HEK293 (cell line): Measurements from ENCODE around the gene KCNK4.

Experiments used
- HOXA7 ChIP-seq: sonication (generic); formaldehyde crosslinking; IDR thresholded peaks from 2 replicates; pipeline ENCODE4 v1.8.1; 2022; ENCODE audit warnings: missing genetic modification reagents, borderline replicate concordance
- TCF7L2 ChIP-seq: IDR thresholded peaks from 2 replicates; pipeline ENCODE4 v1.6.1; 2011; ENCODE audit warnings: low read depth, mild to moderate bottlenecking, inconsistent platforms, low read length, moderate library complexity, borderline replicate concordance
- ZNF10 ChIP-seq: fragments of 450-650 bp; formaldehyde crosslinking; IDR thresholded peaks from 2 replicates; pipeline ENCODE4 v1.5.1; 2017; ENCODE audit warnings: missing biosample characterization, missing genetic modification characterization
- ZNF202 ChIP-seq: fragments of 450-650 bp; formaldehyde crosslinking; IDR thresholded peaks from 2 replicates; pipeline ENCODE4 v1.5.1; 2016; ENCODE audit warnings: missing biosample characterization, missing genetic modification characterization, borderline replicate concordance
- ZNF221 ChIP-seq: fragments of 450-650 bp; formaldehyde crosslinking; IDR thresholded peaks from 2 replicates; pipeline ENCODE4 v1.5.1; 2017; ENCODE audit warnings: missing biosample characterization, missing genetic modification characterization, borderline replicate concordance
- ZNF223 ChIP-seq: fragments of 450-650 bp; formaldehyde crosslinking; IDR thresholded peaks from 2 replicates; pipeline ENCODE4 v1.5.1; 2016; ENCODE audit warnings: missing biosample characterization, missing genetic modification characterization
- ZNF302 ChIP-seq: fragments of 450-650 bp; formaldehyde crosslinking; IDR thresholded peaks from 2 replicates; pipeline ENCODE4 v1.5.1; 2016; ENCODE audit warnings: missing biosample characterization, missing genetic modification characterization, low read depth
- ZNF311 ChIP-seq: fragments of 450-650 bp; formaldehyde crosslinking; IDR thresholded peaks from 2 replicates; pipeline ENCODE4 v1.5.1; 2017; ENCODE audit warnings: missing biosample characterization, missing genetic modification characterization, borderline replicate concordance
- ZNF362 ChIP-seq: fragments of 450-650 bp; formaldehyde crosslinking; IDR thresholded peaks from 2 replicates; pipeline ENCODE4 v1.5.1; 2016; ENCODE audit warnings: missing biosample characterization, missing genetic modification characterization
- ZNF394 ChIP-seq: fragments of 450-650 bp; formaldehyde crosslinking; IDR thresholded peaks from 2 replicates; pipeline ENCODE4 v1.5.1; 2016; ENCODE audit warnings: missing biosample characterization, missing genetic modification characterization, mild to moderate bottlenecking, moderate library complexity, borderline replicate concordance
- ZNF558 ChIP-seq: fragments of 450-650 bp; formaldehyde crosslinking; IDR thresholded peaks from 2 replicates; pipeline ENCODE4 v1.5.1; 2016; ENCODE audit warnings: missing biosample characterization, missing genetic modification characterization
- ZNF560 ChIP-seq: fragments of 450-650 bp; formaldehyde crosslinking; IDR thresholded peaks from 2 replicates; pipeline ENCODE4 v1.5.1; 2017; ENCODE audit warnings: missing biosample characterization, missing genetic modification characterization, borderline replicate concordance
- ZNF561 ChIP-seq: fragments of 450-650 bp; IDR thresholded peaks from 2 replicates; pipeline ENCODE4 v1.5.1; 2018; ENCODE audit warnings: missing biosample characterization, missing genetic modification characterization, borderline replicate concordance
- ZNF664 ChIP-seq: fragments of 450-650 bp; formaldehyde crosslinking; IDR thresholded peaks from 2 replicates; pipeline ENCODE4 v1.5.1; 2016; ENCODE audit warnings: missing biosample characterization, missing genetic modification characterization
- ZNF747 ChIP-seq: fragments of 450-650 bp; formaldehyde crosslinking; IDR thresholded peaks from 2 replicates; pipeline ENCODE4 v1.5.1; 2016; ENCODE audit warnings: missing biosample characterization, missing genetic modification characterization
- ZNF792 ChIP-seq: fragments of 450-650 bp; formaldehyde crosslinking; IDR thresholded peaks from 2 replicates; pipeline ENCODE4 v1.5.1; 2016; ENCODE audit warnings: missing biosample characterization, missing genetic modification characterization
- ZNF843 ChIP-seq: fragments of 450-650 bp; formaldehyde crosslinking; IDR thresholded peaks from 2 replicates; pipeline ENCODE4 v1.5.1; 2016; ENCODE audit warnings: missing biosample characterization, missing genetic modification characterization
- ZSCAN18 ChIP-seq: fragments of 450-650 bp; formaldehyde crosslinking; IDR thresholded peaks from 2 replicates; pipeline ENCODE4 v1.5.1; 2016; ENCODE audit warnings: missing biosample characterization, missing genetic modification characterization
- ZSCAN4 ChIP-seq: fragments of 450-650 bp; formaldehyde crosslinking; IDR thresholded peaks from 2 replicates; pipeline ENCODE4 v1.5.1; 2017; ENCODE audit warnings: missing biosample characterization, missing genetic modification characterization
- TF ChIP-seq, protein P1 (sequence below): fragments of 450-650 bp; formaldehyde crosslinking; IDR thresholded peaks from 2 replicates; pipeline ENCODE4 v1.5.1; 2016; ENCODE audit warnings: missing biosample characterization, missing genetic modification characterization
- TF ChIP-seq, protein P2 (sequence below): sonication (generic); formaldehyde crosslinking; IDR thresholded peaks from 2 replicates; pipeline ENCODE4 v1.8.1; 2022; ENCODE audit warnings: mild to moderate bottlenecking, moderate library complexity, missing genetic modification reagents
- TF ChIP-seq, protein P3 (sequence below): fragments of 450-650 bp; formaldehyde crosslinking; IDR thresholded peaks from 2 replicates; pipeline ENCODE4 v1.5.1; 2016; ENCODE audit warnings: missing biosample characterization, missing genetic modification characterization, low read depth

Gene KCNK4

GRCh38 chr11:64317961-64318765 is 27.1 kb downstream of the KCNK4 start, which contains the start of gene PRDX5 (continued):
- TF ChIP-seq ZSCAN18 (no peak), ZNF561 (tag by site-specific recombination) (peak; percentile 79; the same call in 1 of the 2 replicates), ZSCAN4 (tag by site-specific recombination) (no peak), ZNF223 (tag by site-specific recombination) (no peak), ZNF10 (no peak), ZNF792 (tag by site-specific recombination) (0 out of 2 replicates have a peak, but pooled peaks have one; percentile 19), ZNF664 (tag by site-specific recombination) (no peak), TCF7L2 (no peak), ZNF560 (tag by site-specific recombination) (no peak), ZNF558 (tag by site-specific recombination) (no peak), ZNF202 (tag by site-specific recombination) (no peak), HOXA7 (CRISPR knock-in tag) (no peak), ZNF843 (tag by site-specific recombination) (0 out of 2 replicates have a peak, but pooled peaks have one; percentile 25), ZNF362 (tag by site-specific recombination) (peak; percentile 80; the same call in 1 of the 2 replicates), ZNF221 (tag by site-specific recombination) (no peak), ZNF302 (tag by site-specific recombination) (no peak), ZNF311 (no peak), ZNF747 (tag by site-specific recombination) (no peak), ZNF394 (tag by site-specific recombination) (no peak)
- TF ChIP-seq, protein P1, sequence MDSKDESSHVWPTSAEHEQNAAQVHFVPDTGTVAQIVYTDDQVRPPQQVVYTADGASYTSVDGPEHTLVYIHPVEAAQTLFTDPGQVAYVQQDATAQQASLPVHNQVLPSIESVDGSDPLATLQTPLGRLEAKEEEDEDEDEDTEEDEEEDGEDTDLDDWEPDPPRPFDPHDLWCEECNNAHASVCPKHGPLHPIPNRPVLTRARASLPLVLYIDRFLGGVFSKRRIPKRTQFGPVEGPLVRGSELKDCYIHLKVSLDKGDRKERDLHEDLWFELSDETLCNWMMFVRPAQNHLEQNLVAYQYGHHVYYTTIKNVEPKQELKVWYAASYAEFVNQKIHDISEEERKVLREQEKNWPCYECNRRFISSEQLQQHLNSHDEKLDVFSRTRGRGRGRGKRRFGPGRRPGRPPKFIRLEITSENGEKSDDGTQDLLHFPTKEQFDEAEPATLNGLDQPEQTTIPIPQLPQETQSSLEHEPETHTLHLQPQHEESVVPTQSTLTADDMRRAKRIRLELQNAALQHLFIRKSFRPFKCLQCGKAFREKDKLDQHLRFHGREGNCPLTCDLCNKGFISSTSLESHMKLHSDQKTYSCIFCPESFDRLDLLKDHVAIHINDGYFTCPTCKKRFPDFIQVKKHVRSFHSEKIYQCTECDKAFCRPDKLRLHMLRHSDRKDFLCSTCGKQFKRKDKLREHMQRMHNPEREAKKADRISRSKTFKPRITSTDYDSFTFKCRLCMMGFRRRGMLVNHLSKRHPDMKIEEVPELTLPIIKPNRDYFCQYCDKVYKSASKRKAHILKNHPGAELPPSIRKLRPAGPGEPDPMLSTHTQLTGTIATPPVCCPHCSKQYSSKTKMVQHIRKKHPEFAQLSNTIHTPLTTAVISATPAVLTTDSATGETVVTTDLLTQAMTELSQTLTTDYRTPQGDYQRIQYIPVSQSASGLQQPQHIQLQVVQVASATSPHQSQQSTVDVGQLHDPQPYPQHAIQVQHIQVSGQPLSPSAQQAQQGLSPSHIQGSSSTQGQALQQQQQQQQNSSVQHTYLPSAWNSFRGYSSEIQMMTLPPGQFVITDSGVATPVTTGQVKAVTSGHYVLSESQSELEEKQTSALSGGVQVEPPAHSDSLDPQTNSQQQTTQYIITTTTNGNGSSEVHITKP (tag by site-specific recombination) = peak; percentile 80
- TF ChIP-seq, protein P2, sequence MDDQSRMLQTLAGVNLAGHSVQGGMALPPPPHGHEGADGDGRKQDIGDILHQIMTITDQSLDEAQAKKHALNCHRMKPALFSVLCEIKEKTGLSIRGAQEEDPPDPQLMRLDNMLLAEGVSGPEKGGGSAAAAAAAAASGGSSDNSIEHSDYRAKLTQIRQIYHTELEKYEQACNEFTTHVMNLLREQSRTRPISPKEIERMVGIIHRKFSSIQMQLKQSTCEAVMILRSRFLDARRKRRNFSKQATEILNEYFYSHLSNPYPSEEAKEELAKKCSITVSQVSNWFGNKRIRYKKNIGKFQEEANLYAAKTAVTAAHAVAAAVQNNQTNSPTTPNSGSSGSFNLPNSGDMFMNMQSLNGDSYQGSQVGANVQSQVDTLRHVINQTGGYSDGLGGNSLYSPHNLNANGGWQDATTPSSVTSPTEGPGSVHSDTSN (CRISPR knock-in tag) = peak; percentile 78
- TF ChIP-seq, protein P3, sequence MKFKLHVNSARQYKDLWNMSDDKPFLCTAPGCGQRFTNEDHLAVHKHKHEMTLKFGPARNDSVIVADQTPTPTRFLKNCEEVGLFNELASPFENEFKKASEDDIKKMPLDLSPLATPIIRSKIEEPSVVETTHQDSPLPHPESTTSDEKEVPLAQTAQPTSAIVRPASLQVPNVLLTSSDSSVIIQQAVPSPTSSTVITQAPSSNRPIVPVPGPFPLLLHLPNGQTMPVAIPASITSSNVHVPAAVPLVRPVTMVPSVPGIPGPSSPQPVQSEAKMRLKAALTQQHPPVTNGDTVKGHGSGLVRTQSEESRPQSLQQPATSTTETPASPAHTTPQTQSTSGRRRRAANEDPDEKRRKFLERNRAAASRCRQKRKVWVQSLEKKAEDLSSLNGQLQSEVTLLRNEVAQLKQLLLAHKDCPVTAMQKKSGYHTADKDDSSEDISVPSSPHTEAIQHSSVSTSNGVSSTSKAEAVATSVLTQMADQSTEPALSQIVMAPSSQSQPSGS (tag by site-specific recombination) = peak; percentile 73
